SKM-1 (cell line): ENCODE results near the gene CHST6.
A peak's percentile ranks its signal among the peaks of the same experiment; 100 is the strongest.
"Not testable (repeated sequence)": the region's sequence is repeated elsewhere in the genome, so short reads cannot be mapped to it uniquely, and the experiment has no call there.

Experiments
- DNase-seq: peaks from one replicate; lab custom pipeline; 2025; ENCODE audit not compliant: unreplicated experiment; lab: John Stamatoyannopoulos, UW

Gene CHST6

DNA sequence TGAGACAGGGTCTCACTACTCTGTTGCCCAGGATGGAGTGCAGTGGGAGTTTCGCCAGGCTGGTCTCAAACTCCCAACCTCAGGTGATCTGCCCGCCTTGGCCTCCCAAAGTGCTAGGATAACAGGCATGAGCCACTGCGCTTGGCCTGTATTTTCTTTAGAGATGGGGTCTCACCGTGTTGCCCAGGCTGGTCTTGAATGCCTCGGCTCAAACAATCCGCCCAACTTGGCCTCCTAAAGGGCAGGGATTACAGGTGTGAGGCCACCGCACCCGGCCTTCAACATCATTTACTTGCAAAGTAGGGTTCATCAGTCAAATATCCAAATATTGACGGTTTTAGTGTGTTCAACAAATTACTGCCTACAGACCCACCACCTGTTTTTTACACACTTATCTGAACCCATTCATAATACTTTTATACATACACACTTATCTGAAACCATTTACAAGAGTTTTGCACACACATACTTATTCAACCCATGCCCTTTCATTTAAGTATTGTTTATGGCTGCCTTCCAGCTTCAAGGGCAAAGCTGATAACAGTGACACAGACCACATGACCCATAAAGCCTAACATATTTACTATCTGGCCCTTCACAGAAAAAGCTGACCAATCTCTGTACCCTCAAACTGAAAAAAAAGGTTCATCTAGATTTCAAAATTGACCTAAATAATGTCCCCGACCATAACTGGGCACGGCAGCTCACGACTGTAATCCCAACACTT, 42.6 kb downstream of the CHST6 start:
- no peak for DNase-seq

GRCh38 chr16:75446416-75446815, 48.8 kb downstream of the CHST6 start:
- DNase-seq = no peak

GRCh38 chr16:75445298-75445697, 49.9 kb downstream of the CHST6 start:
- no peak for DNase-seq

GRCh38 chr16:75443298-75443697, 51.9 kb downstream of the CHST6 start:
- DNase-seq = no peak

DNA sequence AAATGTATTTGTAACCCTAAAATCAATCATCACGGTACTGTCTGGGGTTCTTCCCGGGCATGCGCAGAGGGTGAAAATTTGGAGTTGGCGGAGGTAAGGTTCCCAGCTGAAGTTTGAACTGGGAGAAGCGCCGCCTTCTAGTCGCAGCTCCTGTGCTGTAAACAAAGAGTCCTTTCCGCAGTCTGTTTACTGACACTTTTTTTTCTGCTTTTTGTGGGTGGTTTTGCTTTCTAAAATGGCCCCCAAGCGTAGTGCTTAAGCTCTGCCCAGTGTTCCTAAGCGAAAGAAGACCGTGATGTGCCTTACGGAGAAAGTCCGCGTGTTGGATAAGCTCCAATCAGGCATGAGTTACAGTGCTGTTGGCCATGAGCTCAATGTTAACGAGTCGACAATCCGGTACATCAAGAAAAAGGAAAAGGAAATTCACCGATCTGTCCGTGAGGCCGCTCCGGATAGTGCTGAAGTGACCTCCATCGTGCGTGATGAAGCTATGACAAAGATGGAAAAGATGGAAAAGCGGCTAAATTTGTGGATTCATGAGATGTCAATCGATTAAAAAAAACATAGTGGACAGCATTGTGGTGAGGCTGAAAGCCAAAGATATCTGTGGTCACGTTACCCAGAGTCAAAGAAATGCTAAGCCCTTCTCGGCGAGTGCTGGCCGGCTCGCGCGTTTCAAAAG, 61.4 kb downstream of the CHST6 start:
- DNase-seq = peak; percentile 84

DNA sequence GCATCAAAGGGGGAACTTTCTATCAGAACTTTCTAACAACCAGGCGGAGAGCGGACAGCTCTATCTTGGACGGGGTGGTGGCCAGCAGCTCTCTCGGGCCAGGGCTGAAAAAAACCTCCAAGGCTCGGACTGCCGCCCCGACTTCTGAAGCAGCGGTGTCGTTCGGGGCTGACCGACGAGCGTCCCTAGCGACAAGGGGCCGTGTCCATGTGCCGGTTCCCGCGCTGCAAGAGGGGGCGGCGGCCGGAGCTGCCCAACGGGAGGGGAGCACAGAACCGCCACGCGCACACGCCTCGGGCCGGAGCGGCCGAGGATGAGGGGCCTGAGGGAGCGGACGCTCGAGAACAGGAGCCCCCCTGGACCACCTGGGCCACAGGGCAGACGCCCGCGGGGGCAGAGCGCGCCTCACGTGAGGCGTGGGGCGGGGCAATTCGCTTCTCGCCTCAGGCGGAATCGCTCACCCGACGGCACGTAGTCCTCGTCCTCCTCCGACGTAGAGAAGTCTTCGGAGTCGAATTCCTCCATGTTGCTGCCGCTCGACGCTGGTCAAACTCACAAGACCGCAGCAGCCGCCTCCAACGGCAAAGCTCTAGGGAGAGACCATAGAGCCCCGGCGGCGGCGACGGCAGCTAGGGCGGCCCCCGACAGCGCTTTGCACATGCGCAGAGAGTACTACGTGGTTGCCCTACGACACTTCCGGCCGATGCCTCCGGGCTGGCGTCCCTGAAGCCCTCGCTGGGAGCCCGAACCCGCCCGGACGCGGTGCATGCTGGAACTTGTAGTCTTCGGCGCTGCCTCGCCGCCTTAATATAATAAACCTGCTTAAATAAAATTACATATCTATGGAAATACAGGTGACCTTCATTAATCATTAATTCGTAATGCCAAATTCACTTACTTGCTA, 62.2 kb downstream of the CHST6 start, which contains the start of gene CFDP1:
Gene CFDP1, minus strand, starts transcription at position 676 of the 904 bp plus-strand sequence. Its CDS starts 151 bp downstream, at position 525.
- DNase-seq = peak; percentile 85

GRCh38 chr16:75429621-75430403, 65.4 kb downstream of the CHST6 start:
- no peak for DNase-seq

- DNase-seq = not testable (repeated sequence)
These were observed 68.7 kb downstream of the CHST6 start for GRCh38 chr16:75426524-75426923.

DNA sequence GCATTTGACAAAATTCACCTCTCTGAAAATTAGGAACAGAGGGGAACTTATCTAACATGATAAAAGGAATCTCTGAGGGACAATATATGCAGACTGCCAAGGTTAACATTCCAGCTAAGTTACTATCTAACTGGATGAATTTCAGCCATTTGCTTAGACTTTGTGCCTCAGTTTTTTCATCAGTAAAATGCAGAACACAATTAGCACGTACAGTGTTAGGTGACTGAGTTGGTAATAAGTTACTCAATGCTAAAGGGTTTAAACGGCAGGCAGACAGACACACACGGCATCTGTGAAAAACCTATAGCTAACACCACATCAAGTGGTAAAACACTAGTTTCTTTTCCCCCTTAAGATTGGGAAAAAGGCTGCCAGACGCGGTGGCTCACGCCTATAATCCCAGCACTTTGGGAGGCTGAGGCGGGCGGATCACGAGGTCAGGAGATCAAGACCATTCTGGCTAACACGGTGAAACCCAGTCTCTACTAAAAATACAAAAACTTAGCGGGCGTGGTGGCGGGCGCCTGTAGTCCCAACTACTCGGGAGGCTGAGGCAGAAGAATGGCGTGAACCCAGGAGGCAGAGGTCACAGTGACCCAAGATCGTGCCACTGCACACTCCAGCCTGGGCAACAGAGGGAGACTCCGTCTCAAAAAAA, 71.0 kb downstream of the CHST6 start:
- DNase-seq = not testable (repeated sequence)

GRCh38 chr16:75423723-75424104, 71.5 kb downstream of the CHST6 start:
- DNase-seq = no peak
